Hepatocyte (in vitro differentiated cells): Measurements from ENCODE around the gene C1QB. TPM values are rescaled to one million over a fixed set of nuclear protein-coding genes. Genes with fewer than 3 reads are reported as not detected.

Experiments used
- DNase-seq: peaks from one replicate; pipeline ENCODE4 v3.0.0-alpha.2; 2016; ENCODE audit warnings: low spot score
- H2AFZ ChIP-seq: fragments of 200-600 bp; sonication (generic); 2 replicates; pipeline ENCODE4 v1.6.0; 2016; ENCODE audit warnings: antibody characterized with exemption, mild to moderate bottlenecking
- H3K27ac ChIP-seq: fragments of 200-600 bp; sonication (generic); 2 replicates; pipeline ENCODE4 v1.5.1; 2016; ENCODE audit warnings: mild to moderate bottlenecking
- H3K27me3 ChIP-seq: fragments of 200-600 bp; sonication (generic); 2 replicates; pipeline ENCODE4 v1.6.1; 2016
- H3K36me3 ChIP-seq: fragments of 200-600 bp; sonication (generic); replicated peaks from 2 replicates; pipeline ENCODE4 v1.5.1; 2016; ENCODE audit warnings: low read depth; ENCODE audit not compliant: insufficient read depth
- H3K4me1 ChIP-seq: fragments of 200-600 bp; sonication (generic); 2 replicates; pipeline ENCODE4 v1.5.1; 2016; ENCODE audit warnings: mild to moderate bottlenecking, moderate library complexity; ENCODE audit not compliant: insufficient read depth
- H3K4me2 ChIP-seq: fragments of 200-600 bp; sonication (generic); 2 replicates; pipeline ENCODE4 v1.6.0; 2016
- H3K4me3 ChIP-seq: fragments of 200-600 bp; sonication (generic); 2 replicates; pipeline ENCODE4 v1.5.1; 2016; ENCODE audit warnings: mild to moderate bottlenecking
- H3K79me2 ChIP-seq: fragments of 200-600 bp; sonication (generic); 2 replicates; pipeline ENCODE4 v1.6.0; 2017; ENCODE audit warnings: mild to moderate bottlenecking
- H3K9me2 ChIP-seq: fragments of 200-600 bp; sonication (generic); replicated peaks from 2 replicates; pipeline ENCODE4 v1.6.0; 2017; ENCODE audit warnings: mild to moderate bottlenecking; ENCODE audit not compliant: insufficient read depth
- H3K9me3 ChIP-seq: fragments of 200-600 bp; sonication (generic); 2 replicates; pipeline ENCODE4 v1.5.1; 2016; ENCODE audit warnings: low read depth, mild to moderate bottlenecking
- H4K20me1 ChIP-seq: fragments of 200-600 bp; sonication (generic); 2 replicates; pipeline ENCODE4 v1.6.0; 2016; ENCODE audit warnings: mild to moderate bottlenecking; ENCODE audit not compliant: insufficient read depth, poor library complexity, severe bottlenecking
- CTCF ChIP-seq: fragments of 200-600 bp; sonication (generic); IDR thresholded peaks from 2 replicates; pipeline ENCODE4 v1.5.1; 2016; ENCODE audit warnings: antibody characterized with exemption, mild to moderate bottlenecking; ENCODE audit not compliant: poor library complexity
- EZH2 ChIP-seq: fragments of 200-600 bp; sonication (generic); IDR thresholded peaks from 2 replicates; pipeline ENCODE4 v1.6.1; 2016; ENCODE audit warnings: antibody characterized with exemption, mild to moderate bottlenecking, borderline replicate concordance
- EZH2phosphoT487 ChIP-seq: fragments of 200-600 bp; sonication (generic); IDR thresholded peaks from one replicate; pipeline ENCODE4 v1.6.1; 2018; ENCODE audit warnings: antibody characterized with exemption, mild to moderate bottlenecking, low read depth, moderate library complexity; ENCODE audit not compliant: unreplicated experiment, severe bottlenecking
- WGBS: methylation state at CpG from one replicate; pipeline ENCODE4 v1.1.6; 2016; ENCODE audit warnings: low lambda C conversion rate; ENCODE audit errors: missing lambda C conversion rate; 5-methylcytosine and 5-hydroxymethylcytosine counted together
- polyA plus RNA-seq: library from polyadenylated mRNA; unstranded; fragments of >200 nt; fragmentation: Nextera tagmentation; extraction: Ambion mirVana; gene quantifications from 2 replicates; pipeline ENCODE4 v1.2.1, GENCODE V29; 2016
- total RNA-seq: library from RNA; depleted of rRNA; stranded (reverse); fragments of >200 nt; gene quantifications from 2 replicates; pipeline ENCODE4 v1.2.3, GENCODE V29; 2014

C1QB gene
- total RNA-seq = 7.9 and 10.3 TPM in 2 replicates
- polyA plus RNA-seq = 11.9 and 18.0 TPM in 2 replicates

GRCh38 chr1:22652881-22653316, at the start of gene C1QB:
TSS of gene C1QB (plus strand) at chr1:22653236. CDS start at chr1:22659463, 6,227 bp downstream.
- DNase-seq = no peak
- no peaks in the 10 kb centered on the region for H3K4me1 ChIP-seq
- H3K36me3 ChIP-seq = no peaks in the 10 kb centered on the region
- H3K27ac ChIP-seq = no peak within 1 kb of the TSS
- H3K4me3 ChIP-seq = no peak within 1 kb of the TSS
- peaks cover 8% of the 10 kb centered on the region for H3K27me3 ChIP-seq
- 75% methylated on average over 8 of the region's 13 CpGs for WGBS
- H3K4me2 ChIP-seq = no peak within 1 kb of the TSS
- no peak for TF ChIP-seq EZH2phosphoT487
- no peak for TF ChIP-seq CTCF
- TF ChIP-seq EZH2 = no peak
- no peaks in the 10 kb centered on the region for H3K9me3 ChIP-seq
- H4K20me1 ChIP-seq = no peaks in the 10 kb centered on the region
- no peak within 1 kb of the TSS for H2AFZ ChIP-seq
- H3K9me2 ChIP-seq = no peaks in the 10 kb centered on the region
- no peaks in the 10 kb centered on the region for H3K79me2 ChIP-seq

GRCh38 chr1:22606161-22606560, 46.9 kb upstream of the C1QB start:
- Histone ChIP-seq H3K36me3 (no peaks in the 10 kb centered on the region), H3K4me1 (no peaks in the 10 kb centered on the region), H3K9me2 (no peaks in the 10 kb centered on the region), H4K20me1 (no peaks in the 10 kb centered on the region), H2AFZ (no peak overlapping the region), H3K27me3 (peaks cover 63% of the 10 kb centered on the region), H3K4me3 (no peak overlapping the region), H3K9me3 (no peaks in the 10 kb centered on the region), H3K4me2 (no peak overlapping the region), H3K27ac (no peak overlapping the region), H3K79me2 (no peaks in the 10 kb centered on the region)
- DNase-seq = no peak
- 61% methylated on average over 4 of the region's 4 CpGs for WGBS
- TF ChIP-seq EZH2phosphoT487 (no peak), CTCF (no peak), EZH2 (no peak)

GRCh38 chr1:22607154-22607553, 45.9 kb upstream of the C1QB start:
- no peaks in the 10 kb centered on the region for H3K9me2 ChIP-seq
- H3K27ac ChIP-seq = no peak overlapping the region
- no peaks in the 10 kb centered on the region for H3K79me2 ChIP-seq
- H3K36me3 ChIP-seq = no peaks in the 10 kb centered on the region
- no peak for TF ChIP-seq EZH2phosphoT487
- no peak for DNase-seq
- peaks cover 63% of the 10 kb centered on the region for H3K27me3 ChIP-seq
- no peak overlapping the region for H3K4me3 ChIP-seq
- no peaks in the 10 kb centered on the region for H3K9me3 ChIP-seq
- no peaks in the 10 kb centered on the region for H4K20me1 ChIP-seq
- WGBS = 17% methylated on average over 10 of the region's 10 CpGs
- H2AFZ ChIP-seq = no peak overlapping the region
- no peak overlapping the region for H3K4me2 ChIP-seq
- no peaks in the 10 kb centered on the region for H3K4me1 ChIP-seq

- H4K20me1 ChIP-seq = no peaks in the 10 kb centered on the region
- no peaks in the 10 kb centered on the region for H3K9me3 ChIP-seq
- TF ChIP-seq EZH2phosphoT487 (no peak), CTCF (no peak), EZH2 (no peak)
- H3K4me3 ChIP-seq = no peak overlapping the region
- H3K9me2 ChIP-seq = no peaks in the 10 kb centered on the region
- H3K36me3 ChIP-seq = no peaks in the 10 kb centered on the region
- no peak overlapping the region for H3K27ac ChIP-seq
- no peak for DNase-seq
- H2AFZ ChIP-seq = no peak overlapping the region
- WGBS = 70% methylated on average over 2 of the region's 3 CpGs
- H3K79me2 ChIP-seq = no peaks in the 10 kb centered on the region
- H3K4me1 ChIP-seq = no peaks in the 10 kb centered on the region
- no peak overlapping the region for H3K4me2 ChIP-seq
- peaks cover 69% of the 10 kb centered on the region for H3K27me3 ChIP-seq
Observed at GRCh38 chr1:22608361-22608760, 44.7 kb upstream of the C1QB start.
